Smooth muscle cell (in vitro differentiated cells): ENCODE measurements around the gene COQ8B. TPM values are rescaled to one million over a fixed set of nuclear protein-coding genes. Genes with fewer than 3 reads are reported as not detected.

Experiments used
- DNase-seq: peaks from one replicate; lab custom pipeline; 2025; ENCODE audit not compliant: unreplicated experiment; lab: John Stamatoyannopoulos, UW
- H2AFZ ChIP-seq: fragments of 200-600 bp; sonication (generic); 2 replicates; pipeline ENCODE4 v1.6.0; 2016; ENCODE audit warnings: antibody characterized with exemption, low read depth, mild to moderate bottlenecking
- H3F3A ChIP-seq: fragments of 200-600 bp; sonication (generic); 2 replicates; pipeline ENCODE4 v1.6.0; 2017; ENCODE audit warnings: antibody characterized with exemption, low read depth
- H3K27ac ChIP-seq: fragments of 200-600 bp; sonication (generic); 2 replicates; pipeline ENCODE4 v1.5.1; 2016; ENCODE audit warnings: low read depth, mild to moderate bottlenecking
- H3K27me3 ChIP-seq: fragments of 200-600 bp; sonication (generic); 2 replicates; pipeline ENCODE4 v1.6.1; 2016; ENCODE audit warnings: low read depth, mild to moderate bottlenecking
- H3K36me3 ChIP-seq: fragments of 200-600 bp; sonication (generic); 2 replicates; pipeline ENCODE4 v1.5.1; 2016; ENCODE audit warnings: low read depth
- H3K4me1 ChIP-seq: fragments of 200-600 bp; sonication (generic); 2 replicates; pipeline ENCODE4 v1.5.1; 2016; ENCODE audit warnings: low read depth
- H3K4me2 ChIP-seq: fragments of 200-600 bp; sonication (generic); 2 replicates; pipeline ENCODE4 v1.6.0; 2016; ENCODE audit warnings: mild to moderate bottlenecking
- H3K4me3 ChIP-seq: fragments of 200-600 bp; sonication (generic); 2 replicates; pipeline ENCODE4 v1.5.1; 2016; ENCODE audit warnings: mild to moderate bottlenecking
- H3K79me2 ChIP-seq: fragments of 200-600 bp; sonication (generic); 2 replicates; pipeline ENCODE4 v1.6.0; 2016; ENCODE audit warnings: low read depth, mild to moderate bottlenecking
- H3K9ac ChIP-seq: fragments of 200-600 bp; sonication (generic); 2 replicates; pipeline ENCODE4 v1.6.0; 2016; ENCODE audit warnings: low read depth
- H3K9me3 ChIP-seq: fragments of 200-600 bp; sonication (generic); replicated peaks from 2 replicates; pipeline ENCODE4 v1.5.1; 2016; ENCODE audit warnings: low read depth
- H4K20me1 ChIP-seq: fragments of 200-600 bp; sonication (generic); 2 replicates; pipeline ENCODE4 v1.6.0; 2016; ENCODE audit warnings: low read depth
- whole genome bisulfite sequencing: methylation state at CpG from one replicate; pipeline ENCODE4 v1.1.7; 2016; ENCODE audit warnings: low lambda C conversion rate; 5-methylcytosine and 5-hydroxymethylcytosine counted together
- polyA plus RNA-seq: library from polyadenylated mRNA; unstranded; fragments of >200 nt; fragmentation: Nextera tagmentation; extraction: Ambion mirVana; gene quantifications from 2 replicates; pipeline ENCODE4 v1.2.1, GENCODE V29; 2016
- total RNA-seq: library from RNA; depleted of rRNA; stranded (reverse); fragments of >200 nt; gene quantifications from 2 replicates; pipeline ENCODE4 v1.2.3, GENCODE V29; 2014
- TF ChIP-seq, protein P1 (sequence below): fragments of 200-600 bp; sonication (generic); IDR thresholded peaks from 2 replicates; pipeline ENCODE4 v1.5.1; 2017; ENCODE audit warnings: borderline replicate concordance, mild to moderate bottlenecking, antibody characterized with exemption; ENCODE audit not compliant: insufficient read depth, poor library complexity, severe bottlenecking

COQ8B gene
- total and polyA plus RNA-seq, 2 experiments from 2014 or later: 21.2 to 26.0 TPM

DNA sequence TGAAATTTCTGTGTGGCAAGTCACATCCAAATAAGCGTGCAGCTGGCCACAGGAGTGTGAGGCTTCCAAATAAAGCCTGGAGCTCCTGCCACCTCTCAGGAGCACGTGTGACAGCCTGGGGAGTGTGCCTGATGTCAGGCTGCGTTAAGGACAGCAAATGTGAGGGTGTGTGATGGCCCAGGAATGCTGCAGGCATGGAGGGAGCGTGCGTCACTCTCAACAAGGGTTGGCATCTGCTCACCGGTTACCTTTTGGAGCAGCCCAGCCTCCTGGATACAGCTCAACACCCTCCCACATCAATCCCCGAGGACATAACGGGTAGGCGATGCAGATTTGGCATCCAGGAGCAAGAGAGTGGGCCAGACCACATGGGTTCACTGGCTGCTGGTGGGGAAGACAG is 45.3 kb downstream of the COQ8B start:
- Histone ChIP-seq H3K4me3 (no peak overlapping the region), H3K79me2 (no peaks in the 10 kb centered on the region), H3K4me2 (no peak overlapping the region), H3K27ac (no peak overlapping the region), H2AFZ (no peak overlapping the region), H3K9me3 (no peaks in the 10 kb centered on the region), H3F3A (peaks cover 8% of the 10 kb centered on the region), H3K9ac (no peak overlapping the region), H3K36me3 (peaks cover 44% of the 10 kb centered on the region), H3K4me1 (no peaks in the 10 kb centered on the region), H4K20me1 (peaks cover 6% of the 10 kb centered on the region), H3K27me3 (no peaks in the 10 kb centered on the region)
- TF ChIP-seq, protein P1, sequence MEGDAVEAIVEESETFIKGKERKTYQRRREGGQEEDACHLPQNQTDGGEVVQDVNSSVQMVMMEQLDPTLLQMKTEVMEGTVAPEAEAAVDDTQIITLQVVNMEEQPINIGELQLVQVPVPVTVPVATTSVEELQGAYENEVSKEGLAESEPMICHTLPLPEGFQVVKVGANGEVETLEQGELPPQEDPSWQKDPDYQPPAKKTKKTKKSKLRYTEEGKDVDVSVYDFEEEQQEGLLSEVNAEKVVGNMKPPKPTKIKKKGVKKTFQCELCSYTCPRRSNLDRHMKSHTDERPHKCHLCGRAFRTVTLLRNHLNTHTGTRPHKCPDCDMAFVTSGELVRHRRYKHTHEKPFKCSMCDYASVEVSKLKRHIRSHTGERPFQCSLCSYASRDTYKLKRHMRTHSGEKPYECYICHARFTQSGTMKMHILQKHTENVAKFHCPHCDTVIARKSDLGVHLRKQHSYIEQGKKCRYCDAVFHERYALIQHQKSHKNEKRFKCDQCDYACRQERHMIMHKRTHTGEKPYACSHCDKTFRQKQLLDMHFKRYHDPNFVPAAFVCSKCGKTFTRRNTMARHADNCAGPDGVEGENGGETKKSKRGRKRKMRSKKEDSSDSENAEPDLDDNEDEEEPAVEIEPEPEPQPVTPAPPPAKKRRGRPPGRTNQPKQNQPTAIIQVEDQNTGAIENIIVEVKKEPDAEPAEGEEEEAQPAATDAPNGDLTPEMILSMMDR: no peak
- WGBS: 95% methylated on average over 9 of the region's 9 CpGs
- DNase-seq: no peak

- 95% methylated on average over 7 of the region's 7 CpGs for WGBS
- Histone ChIP-seq H3F3A (peaks cover 19% of the 10 kb centered on the region), H3K79me2 (no peaks in the 10 kb centered on the region), H3K9me3 (no peaks in the 10 kb centered on the region), H4K20me1 (peaks cover under 1% of the 10 kb centered on the region), H2AFZ (no peak overlapping the region), H3K4me2 (no peak overlapping the region), H3K27ac (no peak overlapping the region), H3K36me3 (peaks cover 35% of the 10 kb centered on the region), H3K4me3 (no peak overlapping the region), H3K4me1 (no peaks in the 10 kb centered on the region), H3K27me3 (no peaks in the 10 kb centered on the region), H3K9ac (no peak overlapping the region)
- DNase-seq: no peak
- TF ChIP-seq, protein P1: no peak
These were observed 47.6 kb downstream of the COQ8B start for GRCh38 chr19:40668991-40669614.

- H3K4me3 ChIP-seq: no peak overlapping the region
- H3F3A ChIP-seq: peaks cover 24% of the 10 kb centered on the region
- no peaks in the 10 kb centered on the region for H3K4me1 ChIP-seq
- no peaks in the 10 kb centered on the region for H4K20me1 ChIP-seq
- H3K27ac ChIP-seq: no peak overlapping the region
- peaks cover 30% of the 10 kb centered on the region for H3K36me3 ChIP-seq
- no peaks in the 10 kb centered on the region for H3K27me3 ChIP-seq
- no peak overlapping the region for H2AFZ ChIP-seq
- no peak overlapping the region for H3K9ac ChIP-seq
- H3K79me2 ChIP-seq: no peaks in the 10 kb centered on the region
- TF ChIP-seq, protein P1: no peak
- 98% methylated on average over 13 of the region's 14 CpGs for WGBS
- no peak overlapping the region for H3K4me2 ChIP-seq
- no peaks in the 10 kb centered on the region for H3K9me3 ChIP-seq
- no peak for DNase-seq
These were observed 49.1 kb downstream of the COQ8B start for GRCh38 chr19:40667602-40668001.
